ENCODE data around the gene CLCN6. TPM values are rescaled to one million over a fixed set of nuclear protein-coding genes. Genes with fewer than 3 reads are reported as not detected.
A peak's percentile ranks its signal among the peaks of the same experiment; 100 is the strongest.

CLCN6 gene
- total and polyA plus RNA-seq, 2 donors (not counting 1 experiment from before 2014, with no cell fraction given), result 15.3 to 19.3 TPM

GRCh38 chr1:11783556-11783955 is 22.4 kb upstream of the CLCN6 start:
- Histone ChIP-seq H2AFZ (ENCODE audit: low read length) (no peak overlapping the region), H3K9me3 (ENCODE audit: control insufficient read depth, insufficient read depth, low read depth, low read length) (no peaks in the 10 kb centered on the region), H3K4me2 (ENCODE audit: extremely low read depth, insufficient read depth, low read length) (no peak overlapping the region), H3K4me3 (replicated peaks in 1 of 4; ENCODE audit: control extremely low read depth in 1 of 4, insufficient read depth in 1 of 4, low read depth in 3 of 4, low read length in 4 of 4) (no peak overlapping the region), H4K20me1 (ENCODE audit: control insufficient read depth, extremely low read depth, insufficient read depth, low read length) (no peaks in the 10 kb centered on the region), H3K79me2 (ENCODE audit: control insufficient read depth, insufficient read depth, low read length) (no peaks in the 10 kb centered on the region), H3K27me3 (ENCODE audit: control insufficient read depth, insufficient read depth, low read length) (no peaks in the 10 kb centered on the region), H3K4me1 (ENCODE audit: control insufficient read depth, extremely low read depth, insufficient read depth, low read length) (peaks cover 16% of the 10 kb centered on the region), H3K27ac (ENCODE audit: insufficient read depth, low read length) (no peak overlapping the region), H3K9ac (ENCODE audit: insufficient read depth, low read length) (no peak overlapping the region), H3K36me3 (ENCODE audit: control insufficient read depth, insufficient read depth, low read length) (peaks cover 7% of the 10 kb centered on the region)
- no peak for TF ChIP-seq EZH2 (IDR thresholded peaks at IDR 0.05; ENCODE audit: low read length, missing control alignments)
- no peak for TF ChIP-seq CTCF (conservative IDR thresholded peaks at IDR 0.05 in 1 of 2, IDR thresholded peaks at IDR 0.05 in 1 of 2; ENCODE audit: low read depth in 1 of 2, low read length in 2 of 2)
- DNase-seq (ENCODE audit: low read depth in 2 of 2), result no peak

DNA sequence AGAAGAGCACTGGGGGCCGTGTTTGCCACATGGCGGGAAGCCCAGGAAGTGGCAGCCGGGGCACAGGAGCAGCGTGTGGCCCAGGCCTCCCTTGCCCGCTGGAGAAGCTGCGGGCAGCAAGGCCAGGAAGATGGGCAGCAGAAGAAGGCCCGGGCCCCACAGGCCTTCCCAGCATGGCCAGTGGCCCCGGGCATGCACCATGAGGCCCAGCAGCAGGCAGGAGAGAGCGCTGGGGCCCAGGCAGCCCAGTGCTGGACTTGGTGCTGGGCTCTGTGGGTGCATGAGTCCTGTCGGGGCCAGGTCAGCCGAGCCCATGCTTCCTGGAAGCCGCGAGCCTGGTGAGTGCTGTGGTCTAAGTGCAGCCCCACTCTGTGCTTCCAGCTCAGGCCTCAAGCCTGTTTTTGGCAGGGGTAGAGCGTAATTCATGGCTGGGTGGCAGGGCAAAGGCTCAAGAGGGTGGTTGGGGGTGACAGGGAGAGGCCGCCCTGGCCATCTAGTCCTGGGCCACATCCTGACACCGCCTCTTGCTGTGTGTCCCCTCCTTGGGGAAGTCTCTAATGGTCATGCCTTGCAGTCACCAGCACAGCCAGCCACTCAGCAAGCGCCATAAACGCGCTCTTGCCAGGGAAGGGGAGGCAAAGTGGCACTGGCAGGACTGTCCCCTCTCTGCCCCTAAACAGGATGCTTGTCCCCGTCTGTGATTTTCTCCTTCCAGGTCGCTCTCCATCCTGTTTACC is 21.6 kb upstream of the CLCN6 start:
- Histone ChIP-seq H3K4me3 (replicated peaks in 1 of 4; ENCODE audit: control extremely low read depth in 1 of 4, insufficient read depth in 1 of 4, low read depth in 3 of 4, low read length in 4 of 4) (peak overlapping the region in 1 of 4 experiments; percentile 37), H3K9me3 (ENCODE audit: control insufficient read depth, insufficient read depth, low read depth, low read length) (no peaks in the 10 kb centered on the region), H3K36me3 (ENCODE audit: control insufficient read depth, insufficient read depth, low read length) (peaks cover 10% of the 10 kb centered on the region), H3K4me1 (ENCODE audit: control insufficient read depth, extremely low read depth, insufficient read depth, low read length) (peaks cover 18% of the 10 kb centered on the region), H2AFZ (ENCODE audit: low read length) (no peak overlapping the region), H3K4me2 (ENCODE audit: extremely low read depth, insufficient read depth, low read length) (no peak overlapping the region), H3K9ac (ENCODE audit: insufficient read depth, low read length) (no peak overlapping the region), H3K27ac (ENCODE audit: insufficient read depth, low read length) (no peak overlapping the region), H4K20me1 (ENCODE audit: control insufficient read depth, extremely low read depth, insufficient read depth, low read length) (no peaks in the 10 kb centered on the region), H3K79me2 (ENCODE audit: control insufficient read depth, insufficient read depth, low read length) (no peaks in the 10 kb centered on the region), H3K27me3 (ENCODE audit: control insufficient read depth, insufficient read depth, low read length) (no peaks in the 10 kb centered on the region)
- TF ChIP-seq EZH2 (IDR thresholded peaks at IDR 0.05; ENCODE audit: low read length, missing control alignments) (no peak), CTCF (conservative IDR thresholded peaks at IDR 0.05 in 1 of 2, IDR thresholded peaks at IDR 0.05 in 1 of 2; ENCODE audit: low read depth in 1 of 2, low read length in 2 of 2) (no peak)
- no peak for DNase-seq (ENCODE audit: low read depth in 2 of 2)

DNA sequence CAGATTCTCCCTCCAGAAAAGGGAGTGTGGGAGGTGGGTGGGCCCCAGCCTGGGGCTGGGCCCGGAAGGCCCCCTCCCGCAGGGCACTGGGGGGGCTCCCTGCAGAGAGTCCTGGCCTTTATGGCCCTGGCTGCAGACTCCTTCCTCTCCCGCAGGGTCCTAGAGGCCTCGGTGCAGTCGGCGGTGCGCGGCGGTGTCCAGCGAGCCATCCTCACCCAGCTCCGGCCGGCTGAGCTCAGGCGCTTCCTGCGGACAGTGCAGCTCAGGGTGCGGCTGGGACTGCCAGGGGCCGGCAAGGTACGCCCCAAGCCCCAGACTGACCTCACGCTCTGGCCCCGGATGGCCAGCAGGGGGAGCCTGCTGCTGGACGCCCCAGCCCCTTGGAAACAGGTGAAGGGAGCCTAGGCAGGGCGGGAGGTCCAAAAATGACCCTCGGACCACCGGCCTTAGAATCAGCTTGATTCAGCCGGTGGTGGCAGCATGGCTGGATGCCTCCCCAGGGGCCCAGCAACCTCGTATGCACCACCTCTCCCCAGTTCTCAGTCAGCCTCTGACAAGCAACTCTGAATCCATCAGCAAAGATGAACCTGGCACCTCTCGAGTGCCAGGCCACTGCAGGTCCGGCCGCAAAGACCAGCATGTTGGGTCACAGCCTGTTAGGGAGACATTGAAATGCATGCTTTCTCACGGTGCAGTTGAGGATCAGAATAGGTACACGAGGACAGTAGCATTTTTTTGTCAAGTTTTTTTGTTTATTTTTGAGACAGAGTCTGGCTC is 20.8 kb upstream of the CLCN6 start:
- TF ChIP-seq CTCF (conservative IDR thresholded peaks at IDR 0.05 in 1 of 2, IDR thresholded peaks at IDR 0.05 in 1 of 2; ENCODE audit: low read depth in 1 of 2, low read length in 2 of 2), result peak; percentile 77 to 80
- no peak for TF ChIP-seq EZH2 (IDR thresholded peaks at IDR 0.05; ENCODE audit: low read length, missing control alignments)
- peak; percentile 44 to 60 for DNase-seq (ENCODE audit: low read depth in 2 of 2)
- Histone ChIP-seq H3K4me1 (ENCODE audit: control insufficient read depth, extremely low read depth, insufficient read depth, low read length) (peaks cover 22% of the 10 kb centered on the region), H3K4me2 (ENCODE audit: extremely low read depth, insufficient read depth, low read length) (no peak overlapping the region), H4K20me1 (ENCODE audit: control insufficient read depth, extremely low read depth, insufficient read depth, low read length) (no peaks in the 10 kb centered on the region), H3K9ac (ENCODE audit: insufficient read depth, low read length) (no peak overlapping the region), H2AFZ (ENCODE audit: low read length) (no peak overlapping the region), H3K79me2 (ENCODE audit: control insufficient read depth, insufficient read depth, low read length) (no peaks in the 10 kb centered on the region), H3K36me3 (ENCODE audit: control insufficient read depth, insufficient read depth, low read length) (peaks cover 17% of the 10 kb centered on the region), H3K4me3 (replicated peaks in 1 of 4; ENCODE audit: control extremely low read depth in 1 of 4, insufficient read depth in 1 of 4, low read depth in 3 of 4, low read length in 4 of 4) (peak overlapping the region in 1 of 4 experiments; percentile 37), H3K27ac (ENCODE audit: insufficient read depth, low read length) (no peak overlapping the region), H3K9me3 (ENCODE audit: control insufficient read depth, insufficient read depth, low read depth, low read length) (no peaks in the 10 kb centered on the region), H3K27me3 (ENCODE audit: control insufficient read depth, insufficient read depth, low read length) (no peaks in the 10 kb centered on the region)

All from fibroblast of lung (primary cell).